C4-2B (cell line): ENCODE data around the gene NAP1L4.

ENCODE experiments used
- CTCF ChIP-seq: fragments of 450-650 bp; conservative IDR thresholded peaks from 2 replicates; pipeline ENCODE4 v1.5.1; 2017; ENCODE audit warnings: mild to moderate bottlenecking
- ZFX ChIP-seq: fragments of 450-650 bp; IDR thresholded peaks from 2 replicates; pipeline ENCODE4 v1.6.1; 2017

GRCh38 chr11:2934021-2934550 lies 58.0 kb downstream of the NAP1L4 start:
- no peak for TF ChIP-seq CTCF
- no peak for TF ChIP-seq ZFX
